Astrocyte of the cerebellum (primary cell): ENCODE measurements around the gene YPEL3.

Experiments used
- DNase-seq: peaks from one replicate; pipeline ENCODE4 v3.0.0-alpha.2; 2011; ENCODE audit warnings: low read depth
- H3K4me3 ChIP-seq: 2 replicates; pipeline ENCODE4 v1.5.1; 2011; ENCODE audit warnings: mild to moderate bottlenecking, low read depth, low read length, moderate library complexity
- CTCF ChIP-seq: IDR thresholded peaks from 2 replicates; pipeline ENCODE4 v1.5.1; 2012; ENCODE audit warnings: low read length, low read depth, moderate library complexity, mild to moderate bottlenecking; ENCODE audit errors: missing control alignments
- in situ Hi-C: cut with HindIII; loops from 2 replicates; pipeline ENCODE4 v1.10.0; 2017; ENCODE audit warnings: low sequenced_read_pairs

The YPEL3 gene

GRCh38 chr16:30085820-30086219, 10.2 kb downstream of the YPEL3 start:
- in situ Hi-C loops = no loop called here
- no peak for TF ChIP-seq CTCF
- DNase-seq = no peak
- H3K4me3 ChIP-seq = no peak overlapping the region

- no peak for TF ChIP-seq CTCF
- no peak for DNase-seq
- in situ Hi-C loops = no loop called here
- no peak overlapping the region for H3K4me3 ChIP-seq
These were observed 10.8 kb downstream of the YPEL3 start for GRCh38 chr16:30085247-30085646.

GRCh38 chr16:30084816-30085159, 11.2 kb downstream of the YPEL3 start:
- no peak for TF ChIP-seq CTCF
- DNase-seq = no peak
- no peak overlapping the region for H3K4me3 ChIP-seq
- in situ Hi-C loops = no loop called here

- in situ Hi-C loops = no loop called here
- H3K4me3 ChIP-seq = no peak overlapping the region
- DNase-seq = no peak
These were observed 11.8 kb downstream of the YPEL3 start for GRCh38 chr16:30084096-30084815.

GRCh38 chr16:30083216-30084055, 12.6 kb downstream of the YPEL3 start:
- no peak for TF ChIP-seq CTCF
- in situ Hi-C loops = no loop called here
- no peak for DNase-seq
- H3K4me3 ChIP-seq = no peak overlapping the region

More at GRCh38 chr16:30084096-30084815, 11.8 kb downstream of the YPEL3 start:
- TF ChIP-seq CTCF = no peak

GRCh38 chr16:30082545-30083090, 13.4 kb downstream of the YPEL3 start:
- in situ Hi-C loops = no loop called here
- DNase-seq = no peak
- H3K4me3 ChIP-seq = no peak overlapping the region
- peak; percentile 26 for TF ChIP-seq CTCF
